GM19193 (cell line): Measurements from ENCODE around the gene PVALEF.

Experiments
- POLR2A ChIP-seq: IDR thresholded peaks from 4 replicates; pipeline ENCODE4 v1.6.1; 2011; ENCODE audit not compliant: insufficient read depth, insufficient read length; ENCODE audit errors: extremely low read depth

The PVALEF gene

GRCh38 chr17:81191646-81192045 lies 26.3 kb downstream of the PVALEF start:
- no peak for TF ChIP-seq POLR2A

- TF ChIP-seq POLR2A, result no peak
These were observed 27.2 kb downstream of the PVALEF start for GRCh38 chr17:81192386-81193050.

GRCh38 chr17:81193051-81193410 lies 27.7 kb downstream of the PVALEF start:
- no peak for TF ChIP-seq POLR2A

- no peak for TF ChIP-seq POLR2A
These were observed 28.3 kb downstream of the PVALEF start for GRCh38 chr17:81193470-81194224.

- no peak for TF ChIP-seq POLR2A
These were observed 29.0 kb downstream of the PVALEF start for GRCh38 chr17:81194225-81194760.

- TF ChIP-seq POLR2A, result no peak
These were observed 29.9 kb downstream of the PVALEF start for GRCh38 chr17:81194941-81195901.

GRCh38 chr17:81195941-81196495 lies 30.7 kb downstream of the PVALEF start:
- no peak for TF ChIP-seq POLR2A

GRCh38 chr17:81196505-81197408 lies 31.4 kb downstream of the PVALEF start:
- no peak for TF ChIP-seq POLR2A

GRCh38 chr17:81197409-81197795 lies 32.1 kb downstream of the PVALEF start:
- no peak for TF ChIP-seq POLR2A

- no peak for TF ChIP-seq POLR2A
These were observed 32.7 kb downstream of the PVALEF start for GRCh38 chr17:81197831-81198490.

GRCh38 chr17:81198826-81199481 lies 33.6 kb downstream of the PVALEF start:
- TF ChIP-seq POLR2A, result no peak

- TF ChIP-seq POLR2A, result no peak
These were observed 34.1 kb downstream of the PVALEF start for GRCh38 chr17:81199482-81199830.

- TF ChIP-seq POLR2A, result no peak
These were observed 34.9 kb downstream of the PVALEF start for GRCh38 chr17:81200201-81200600.
